ENCODE results near the gene RCBTB2.

RCBTB2 gene

DNA sequence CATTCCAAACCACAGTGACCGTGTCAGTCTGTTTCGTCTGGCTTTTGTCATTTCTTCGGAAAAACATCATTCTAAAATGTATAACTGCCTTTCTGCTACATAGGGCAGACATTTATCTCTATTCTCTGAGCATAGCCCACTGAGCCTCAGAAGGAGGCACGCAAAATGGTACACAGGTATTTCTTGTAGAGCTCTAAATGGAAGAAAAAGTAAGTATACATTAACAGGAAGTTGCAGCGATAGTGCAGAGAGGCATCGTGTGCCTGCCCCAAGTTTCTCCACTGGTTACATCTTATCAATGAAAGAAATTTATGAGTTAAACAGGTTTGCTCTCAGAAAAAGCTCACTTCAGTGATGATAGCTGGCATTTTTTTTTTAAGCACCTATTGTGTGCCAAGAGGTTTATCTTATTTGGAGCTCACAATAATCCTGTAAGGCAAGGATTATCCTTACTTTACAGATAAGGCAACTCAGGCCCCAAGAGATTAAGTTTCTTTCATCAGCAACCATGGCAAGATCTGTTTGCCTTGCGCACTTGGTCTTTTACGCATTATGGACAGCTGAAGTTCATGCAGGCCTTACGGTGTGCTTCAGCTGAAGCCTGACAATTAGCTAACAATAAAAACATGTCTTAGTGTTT is 1.2 kb upstream of the RCBTB2 start:
- no peak for DNase-seq
- Histone ChIP-seq H3K36me3 (no peaks in the 10 kb centered on the region), H3K27ac (peak overlapping the region; percentile 92 to 94), H3K4me1 (peaks cover 0 to 15% (median 8%) of the 10 kb centered on the region in 4 donors), H3K27me3 (no peaks in the 10 kb centered on the region), H3K9me3 (no peaks in the 10 kb centered on the region), H3K4me3 (no peak overlapping the region)
- intact Hi-C loops (cut with DNase I; ENCODE audit: low total_unique reads), result loop anchor here (5.0 kb wide), 1 partner anchor 38 kb away; no protein-coding TSS in a partner anchor
- TF ChIP-seq, protein P1, sequence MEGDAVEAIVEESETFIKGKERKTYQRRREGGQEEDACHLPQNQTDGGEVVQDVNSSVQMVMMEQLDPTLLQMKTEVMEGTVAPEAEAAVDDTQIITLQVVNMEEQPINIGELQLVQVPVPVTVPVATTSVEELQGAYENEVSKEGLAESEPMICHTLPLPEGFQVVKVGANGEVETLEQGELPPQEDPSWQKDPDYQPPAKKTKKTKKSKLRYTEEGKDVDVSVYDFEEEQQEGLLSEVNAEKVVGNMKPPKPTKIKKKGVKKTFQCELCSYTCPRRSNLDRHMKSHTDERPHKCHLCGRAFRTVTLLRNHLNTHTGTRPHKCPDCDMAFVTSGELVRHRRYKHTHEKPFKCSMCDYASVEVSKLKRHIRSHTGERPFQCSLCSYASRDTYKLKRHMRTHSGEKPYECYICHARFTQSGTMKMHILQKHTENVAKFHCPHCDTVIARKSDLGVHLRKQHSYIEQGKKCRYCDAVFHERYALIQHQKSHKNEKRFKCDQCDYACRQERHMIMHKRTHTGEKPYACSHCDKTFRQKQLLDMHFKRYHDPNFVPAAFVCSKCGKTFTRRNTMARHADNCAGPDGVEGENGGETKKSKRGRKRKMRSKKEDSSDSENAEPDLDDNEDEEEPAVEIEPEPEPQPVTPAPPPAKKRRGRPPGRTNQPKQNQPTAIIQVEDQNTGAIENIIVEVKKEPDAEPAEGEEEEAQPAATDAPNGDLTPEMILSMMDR (IDR thresholded peaks at IDR 0.05), result no peak

DNA sequence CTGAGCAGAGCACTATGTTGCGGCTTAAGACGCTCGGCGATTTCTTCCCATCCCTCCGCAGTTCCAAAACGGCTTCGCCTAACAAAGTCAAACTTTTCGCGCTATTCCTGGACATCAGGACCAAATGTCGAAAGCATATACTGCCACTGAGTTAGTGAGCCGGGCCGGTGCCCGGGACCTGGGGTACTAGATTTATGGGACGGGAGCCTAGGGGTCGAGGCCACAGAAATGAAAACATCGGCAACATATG is 699 bp downstream of the RCBTB2 start:
- TF ChIP-seq, protein P1 (IDR thresholded peaks at IDR 0.05), result no peak
- peak overlapping the region; percentile 92 to 94 for H3K27ac ChIP-seq
- intact Hi-C loops (cut with DNase I; ENCODE audit: low total_unique reads), result loop anchor here (5.0 kb wide), 1 partner anchor 40 kb away; no protein-coding TSS in a partner anchor
- no peak for DNase-seq
- peak overlapping the region; percentile 65 to 75 for H3K4me3 ChIP-seq
- H3K9me3 ChIP-seq, result no peaks in the 10 kb centered on the region
- H3K36me3 ChIP-seq, result no peaks in the 10 kb centered on the region
- peaks cover 0 to 27% (median 12%) of the 10 kb centered on the region in 4 donors for H3K4me1 ChIP-seq
- no peaks in the 10 kb centered on the region for H3K27me3 ChIP-seq

DNA sequence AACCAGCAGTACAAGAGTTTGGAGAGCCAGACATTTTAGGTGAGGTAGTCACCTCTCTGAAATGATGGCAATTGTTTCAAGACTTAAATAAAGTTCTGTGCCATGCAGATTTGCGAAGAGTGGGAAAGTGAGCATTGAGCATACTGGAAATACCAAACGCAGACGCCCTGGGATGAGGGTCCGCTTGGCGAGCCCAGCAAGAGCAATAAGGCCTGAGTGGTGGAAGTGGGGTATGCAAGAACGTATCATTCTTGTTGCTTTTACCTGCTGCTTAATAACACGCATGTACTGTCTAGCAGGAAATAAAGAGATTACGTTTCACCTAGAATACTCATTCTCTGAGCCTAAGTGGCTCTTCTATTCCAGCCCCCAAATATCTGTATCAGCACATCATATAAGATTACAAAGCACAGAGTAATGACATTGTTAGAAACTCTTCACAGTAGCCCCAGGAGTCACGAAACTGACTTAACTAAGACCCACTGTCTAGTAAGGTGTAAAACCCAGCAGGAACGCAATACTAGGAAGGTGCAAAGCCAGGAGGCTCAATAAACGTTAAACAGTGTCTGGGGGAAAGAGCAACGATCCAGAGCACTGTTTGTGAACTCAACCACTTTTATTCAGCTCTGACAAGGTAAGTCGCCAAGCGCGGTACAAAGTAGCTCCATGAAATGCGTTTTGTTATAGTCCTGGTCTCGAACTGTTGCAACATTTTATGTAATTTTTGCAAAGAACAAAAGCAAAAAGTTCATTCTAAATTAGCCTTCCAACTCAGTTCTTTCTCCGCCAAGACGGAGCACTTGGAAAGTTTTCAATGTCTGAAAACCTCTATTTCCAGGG is 1.2 kb downstream of the RCBTB2 start:
- Histone ChIP-seq H3K27me3 (no peaks in the 10 kb centered on the region), H3K36me3 (no peaks in the 10 kb centered on the region), H3K4me1 (peaks cover 0 to 27% (median 12%) of the 10 kb centered on the region in 4 donors), H3K9me3 (no peaks in the 10 kb centered on the region), H3K27ac (peak overlapping the region; percentile 92 to 94), H3K4me3 (peak overlapping the region; percentile 65 to 75)
- TF ChIP-seq, protein P1 (IDR thresholded peaks at IDR 0.05), result no peak
- no peak for DNase-seq
- intact Hi-C loops (cut with DNase I; ENCODE audit: low total_unique reads), result loop anchor here (5.0 kb wide), 1 partner anchor 41 kb away; no protein-coding TSS in a partner anchor

DNA sequence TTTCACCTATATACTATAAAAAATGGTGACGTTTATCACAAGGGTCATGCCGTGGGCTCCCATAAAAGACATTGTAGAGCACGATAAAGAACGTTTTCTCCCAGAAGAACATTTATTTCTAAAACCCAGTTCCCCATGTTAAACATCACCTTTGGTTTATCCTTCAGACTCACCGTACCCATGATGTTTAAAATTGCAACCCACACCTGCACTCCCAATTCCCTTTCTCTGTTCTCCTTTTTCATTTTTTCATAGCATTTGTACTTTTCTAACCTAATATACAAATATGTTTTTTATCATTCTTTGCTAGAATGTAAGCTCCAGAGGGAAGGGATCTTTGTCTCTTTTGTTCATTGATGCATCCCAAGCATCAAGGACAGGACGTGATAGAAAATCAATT is 2.0 kb downstream of the RCBTB2 start:
- TF ChIP-seq, protein P1 (IDR thresholded peaks at IDR 0.05), result no peak
- Histone ChIP-seq H3K4me1 (peaks cover 0 to 27% (median 12%) of the 10 kb centered on the region in 4 donors), H3K4me3 (no peak overlapping the region), H3K36me3 (no peaks in the 10 kb centered on the region), H3K27me3 (no peaks in the 10 kb centered on the region), H3K27ac (peak overlapping the region in 1 of 2 donors; percentile 94), H3K9me3 (no peaks in the 10 kb centered on the region)
- no peak for DNase-seq
- intact Hi-C loops (cut with DNase I; ENCODE audit: low total_unique reads), result loop anchor here (5.0 kb wide), 1 partner anchor 41 kb away; no protein-coding TSS in a partner anchor

DNA sequence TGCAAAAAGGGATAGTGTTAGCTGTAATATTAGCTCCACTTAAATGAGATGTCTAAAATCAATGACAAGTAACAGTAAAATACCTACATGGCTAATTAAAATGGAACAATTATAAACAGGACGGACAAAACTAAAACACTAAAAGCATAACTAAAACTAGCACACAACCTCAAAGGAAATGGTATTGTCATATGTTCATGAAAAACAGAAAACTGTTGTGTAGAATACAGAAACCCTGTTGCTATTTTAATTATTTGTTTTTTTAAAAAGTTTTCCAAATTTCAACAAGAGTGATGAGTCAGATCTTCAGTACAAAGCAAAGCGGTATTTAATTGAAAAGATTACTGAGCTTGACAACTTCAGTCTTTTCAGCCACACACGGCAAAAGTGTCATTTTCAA is 4.2 kb downstream of the RCBTB2 start:
- TF ChIP-seq, protein P1 (IDR thresholded peaks at IDR 0.05), result no peak
- H3K27me3 ChIP-seq, result no peaks in the 10 kb centered on the region
- H3K36me3 ChIP-seq, result no peaks in the 10 kb centered on the region
- intact Hi-C loops (cut with DNase I; ENCODE audit: low total_unique reads), result no loop called here
- no peak overlapping the region for H3K4me3 ChIP-seq
- no peak overlapping the region for H3K27ac ChIP-seq
- DNase-seq, result no peak
- peaks cover 0 to 26% (median 10%) of the 10 kb centered on the region in 4 donors for H3K4me1 ChIP-seq
- H3K9me3 ChIP-seq, result no peaks in the 10 kb centered on the region

Measured in tibial artery (tissue), 4 donors.